Effector CD4-positive, alpha-beta T cell (primary cell): ENCODE results near the gene IL11.

ENCODE experiments used
- DNase-seq: peaks from one replicate; pipeline ENCODE4 v3.0.0-alpha.2; 2020

IL11 gene

DNA sequence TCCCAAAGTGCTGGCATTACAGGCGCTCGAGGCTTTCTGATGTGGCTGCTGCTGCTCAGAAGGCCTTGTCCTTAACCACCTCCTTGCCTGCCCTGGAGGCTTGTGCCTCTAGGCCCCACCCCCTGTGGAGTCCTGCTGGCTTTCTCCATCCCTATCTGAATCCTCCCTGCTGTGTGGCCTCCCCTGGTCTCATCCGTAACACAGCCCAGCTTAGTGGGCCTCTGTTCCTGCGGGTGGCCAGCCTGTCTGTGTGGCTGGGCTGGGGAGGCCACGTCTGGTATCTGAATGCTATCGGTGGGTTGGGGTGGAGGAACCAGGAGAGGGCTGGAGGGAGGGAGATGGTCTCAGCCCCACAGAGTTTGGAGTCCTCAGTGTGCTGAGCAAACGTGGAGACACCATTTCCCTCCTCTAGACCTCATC is 20.2 kb upstream of the IL11 start:
- DNase-seq, result no peak

DNA sequence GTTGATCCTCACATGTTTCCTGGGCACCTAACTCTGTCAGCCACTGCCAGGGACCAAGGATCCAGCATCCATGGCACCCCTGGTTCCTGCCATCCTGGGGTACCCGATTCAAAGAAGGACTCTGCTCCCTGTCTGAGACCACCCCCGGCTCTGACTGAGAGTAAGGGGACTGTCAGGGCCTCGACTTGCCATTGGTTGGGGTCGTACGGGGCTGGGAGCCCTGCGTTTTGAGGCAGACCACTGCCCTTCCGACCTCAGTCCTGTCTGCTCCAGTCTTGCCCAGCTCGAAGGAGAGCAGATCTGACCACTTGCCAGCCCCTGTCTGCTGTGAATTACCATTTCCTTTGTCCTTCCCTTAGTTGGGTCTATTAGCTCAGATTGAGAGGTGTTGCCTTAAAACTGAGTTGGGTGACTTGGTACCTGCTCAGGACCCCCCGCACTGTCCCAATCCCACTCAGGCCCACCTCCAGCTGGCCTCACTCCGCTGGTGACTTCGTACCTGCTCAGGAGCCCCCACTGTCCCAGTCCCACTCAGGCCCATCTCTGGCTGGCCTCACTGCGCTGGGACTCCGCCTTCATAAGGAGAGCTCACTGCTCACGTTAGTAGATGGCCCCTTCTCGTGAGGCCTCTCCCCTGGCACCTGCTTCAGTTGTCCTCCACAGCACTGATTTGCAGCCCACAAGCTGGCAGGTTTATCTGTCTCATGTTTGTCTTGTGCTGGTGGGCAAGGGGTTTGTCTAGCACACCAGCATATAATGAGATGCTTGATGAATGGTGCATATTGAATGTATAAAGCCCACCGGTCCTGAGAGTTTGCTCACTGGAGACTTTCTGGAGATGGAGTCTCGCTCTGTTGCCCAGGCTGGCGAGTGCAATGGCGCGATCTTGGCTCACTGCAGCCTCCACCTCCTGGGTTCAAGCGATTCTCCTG is 19.4 kb upstream of the IL11 start:
- no peak for DNase-seq

DNA sequence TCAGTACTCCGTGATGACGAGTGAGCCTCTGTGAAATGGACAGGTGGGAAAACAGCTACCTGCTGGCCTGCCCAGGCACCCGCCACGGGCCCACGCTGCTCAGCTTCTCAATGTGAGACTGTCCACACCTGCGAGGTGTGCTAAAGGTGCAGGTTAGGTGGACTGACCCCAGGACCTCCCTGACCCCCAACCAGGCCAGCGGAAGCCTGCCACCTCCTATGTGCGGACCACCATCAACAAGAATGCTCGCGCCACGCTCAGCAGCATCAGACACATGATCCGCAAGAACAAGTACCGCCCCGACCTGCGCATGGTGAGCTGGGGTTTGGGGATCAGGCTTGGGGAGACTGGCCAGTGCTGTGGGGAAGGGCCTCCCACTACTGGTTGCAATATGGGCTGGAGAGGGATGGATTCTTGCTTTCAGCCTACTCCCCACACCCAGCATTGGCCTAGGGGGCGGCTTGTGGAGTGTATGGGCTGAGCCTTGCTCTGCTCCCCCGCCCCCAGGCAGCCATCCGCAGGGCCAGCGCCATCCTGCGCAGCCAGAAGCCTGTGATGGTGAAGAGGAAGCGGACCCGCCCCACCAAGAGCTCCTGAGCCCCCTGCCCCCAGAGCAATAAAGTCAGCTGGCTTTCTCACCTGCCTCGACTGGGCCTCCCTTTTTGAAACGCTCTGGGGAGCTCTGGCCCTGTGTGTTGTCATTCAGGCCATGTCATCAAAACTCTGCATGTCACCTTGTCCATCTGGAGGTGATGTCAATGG is 17.7 kb upstream of the IL11 start:
- DNase-seq, result no peak

- DNase-seq, result no peak
Measured at GRCh38 chr19:55386493-55386971, 16.3 kb upstream of the IL11 start.

DNA sequence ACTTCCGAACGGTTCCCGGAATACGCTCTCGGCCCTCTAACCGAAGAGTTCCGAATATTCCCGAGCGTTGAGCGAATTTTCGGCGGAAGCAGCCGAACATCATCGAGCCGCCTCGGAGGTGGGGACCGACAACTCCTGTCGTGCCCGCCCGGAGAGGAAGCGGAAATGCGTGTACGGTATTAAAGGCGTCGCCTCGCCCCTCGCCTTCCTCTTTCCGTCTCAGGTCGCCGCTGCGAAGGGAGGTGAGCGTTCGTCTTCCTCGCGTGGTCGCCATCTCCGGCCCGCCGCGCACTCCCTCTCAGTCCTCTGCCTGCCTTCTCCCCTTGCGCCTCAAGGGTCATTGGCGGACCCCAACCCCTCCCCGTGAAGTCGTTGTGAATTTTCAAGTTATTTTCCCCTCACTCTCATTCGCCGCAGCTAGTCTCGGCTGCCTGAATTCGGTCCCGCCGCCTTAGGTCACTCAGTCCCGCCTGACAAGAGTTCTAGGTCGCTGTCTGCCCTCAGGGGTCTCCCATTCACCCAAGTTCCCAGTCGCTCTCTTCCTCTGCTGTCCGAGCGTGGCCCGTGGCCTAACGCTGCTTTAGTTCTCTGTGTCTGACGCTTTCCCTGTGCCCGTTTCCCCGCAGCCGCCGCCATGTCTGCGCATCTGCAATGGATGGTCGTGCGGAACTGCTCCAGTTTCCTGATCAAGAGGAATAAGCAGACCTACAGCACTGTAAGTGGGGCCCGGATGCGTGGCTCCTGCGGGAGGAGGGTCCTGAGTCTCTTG is 15.6 kb upstream of the IL11 start, which contains the start of gene RPL28:
Gene RPL28, plus strand, starts transcription at position 209 of the 769 bp plus-strand sequence. Its CDS starts 426 bp downstream, at position 635.
- DNase-seq, result peak; percentile 97

- DNase-seq, result peak; percentile 96
Measured at GRCh38 chr19:55384920-55385723, 14.9 kb upstream of the IL11 start.

GRCh38 chr19:55384131-55384919 is 14.1 kb upstream of the IL11 start, which contains the start of gene TMEM238:
TMEM238 (minus strand) TSS chr19:55384292; CDS start chr19:55384259, 33 bp downstream.
- DNase-seq, result no peak

DNA sequence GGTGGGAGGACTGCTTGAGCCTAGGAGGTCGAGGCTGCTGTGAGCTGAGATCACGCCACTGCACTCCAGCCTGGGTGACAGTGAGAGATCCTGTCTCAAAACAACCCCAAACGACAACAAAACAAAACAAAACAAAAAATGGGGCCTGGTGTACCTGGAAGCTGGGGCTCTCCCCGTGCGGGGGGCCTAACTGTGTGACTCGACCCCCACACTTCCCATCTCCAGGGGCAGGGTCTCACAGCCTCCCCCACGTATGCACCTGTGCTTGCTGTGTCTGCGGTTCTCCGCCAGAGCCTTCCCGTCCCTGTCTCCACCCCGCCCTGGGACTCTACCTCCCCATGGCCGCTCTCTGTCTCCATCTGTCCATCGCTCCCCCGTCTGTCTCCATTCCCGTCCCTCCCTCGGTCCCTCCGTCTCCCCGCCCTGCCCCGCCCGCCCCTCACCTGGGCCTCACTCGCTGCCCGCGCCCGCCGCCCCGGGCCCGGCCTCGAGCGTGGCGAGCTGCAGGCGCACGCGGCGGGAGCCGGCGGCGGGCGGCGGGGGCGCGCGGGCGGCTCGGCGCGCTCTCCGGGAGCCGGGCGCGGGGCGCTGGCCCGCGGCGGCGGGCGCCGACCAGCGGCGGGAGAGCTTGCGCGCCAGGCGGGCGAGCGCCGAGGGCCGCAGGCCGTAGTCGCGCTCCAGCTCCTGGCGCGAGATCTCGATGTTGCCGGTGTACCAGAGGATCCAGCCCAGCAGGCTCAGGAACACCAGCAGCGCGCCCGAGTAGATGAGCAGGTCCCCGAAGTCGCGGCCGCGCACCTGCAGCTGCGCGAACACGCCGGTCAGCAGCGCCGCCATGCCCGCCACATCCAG is 13.2 kb upstream of the IL11 start:
- DNase-seq, result no peak

GRCh38 chr19:55382522-55383054 is 12.3 kb upstream of the IL11 start:
- DNase-seq, result no peak

DNA sequence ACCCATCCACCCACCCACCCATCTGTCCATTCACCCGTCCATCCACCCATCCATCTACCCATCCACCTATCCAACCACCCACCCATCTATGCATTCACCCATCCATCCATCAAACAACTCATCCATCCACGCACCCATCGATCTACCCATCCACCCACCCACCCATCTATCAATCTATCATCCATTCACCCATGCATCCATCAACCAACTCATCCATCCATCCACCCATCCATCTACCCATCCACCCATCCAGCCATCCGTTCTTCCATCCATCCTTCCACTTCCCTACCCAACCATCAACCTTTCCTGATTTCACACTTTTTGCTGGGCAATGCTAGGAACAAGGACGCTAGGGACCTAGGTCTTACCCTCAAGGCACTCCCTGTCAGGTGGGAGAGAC is 11.8 kb upstream of the IL11 start:
- no peak for DNase-seq

GRCh38 chr19:55379174-55379573 is 8.9 kb upstream of the IL11 start:
- DNase-seq, result no peak

GRCh38 chr19:55377356-55378131 is 7.3 kb upstream of the IL11 start:
- DNase-seq, result no peak

DNA sequence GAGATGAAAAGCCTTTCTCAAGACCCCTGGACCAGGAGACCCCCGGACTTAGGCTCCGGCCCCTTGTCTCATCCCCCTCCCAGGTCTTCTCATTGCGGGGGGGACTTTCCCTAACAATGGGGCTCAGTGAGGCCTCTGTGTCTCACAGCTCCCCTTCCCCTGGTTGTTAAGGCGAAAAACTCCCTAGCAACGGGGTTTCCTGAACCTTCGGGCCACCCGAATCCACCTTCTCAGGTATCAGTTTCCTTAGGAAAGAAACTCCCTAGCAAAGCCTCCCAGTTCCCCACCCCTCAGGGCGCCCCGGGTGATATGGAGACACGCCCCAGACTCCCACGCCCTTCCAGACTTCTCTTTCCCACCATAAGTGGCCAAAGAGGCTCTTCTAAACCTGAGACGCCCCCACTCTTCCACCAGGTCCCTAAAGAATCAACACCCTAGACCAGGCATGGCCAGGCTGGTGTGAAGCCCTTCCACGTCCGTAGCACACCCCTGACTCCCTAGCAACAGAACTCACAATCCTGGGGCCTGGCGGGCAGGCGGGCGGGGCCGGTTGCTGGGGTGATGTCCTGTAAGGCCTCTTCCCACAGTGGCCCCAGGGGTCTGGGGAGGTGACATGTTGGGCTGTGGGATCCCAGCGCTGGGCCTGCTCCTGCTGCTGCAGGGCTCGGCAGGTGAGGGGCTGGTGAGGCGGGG is 6.1 kb upstream of the IL11 start, which contains the start of gene TMEM190:
Gene TMEM190, plus strand, starts transcription at position 586 of the 693 bp plus-strand sequence. Its CDS starts 28 bp downstream, at position 614.
- no peak for DNase-seq

DNA sequence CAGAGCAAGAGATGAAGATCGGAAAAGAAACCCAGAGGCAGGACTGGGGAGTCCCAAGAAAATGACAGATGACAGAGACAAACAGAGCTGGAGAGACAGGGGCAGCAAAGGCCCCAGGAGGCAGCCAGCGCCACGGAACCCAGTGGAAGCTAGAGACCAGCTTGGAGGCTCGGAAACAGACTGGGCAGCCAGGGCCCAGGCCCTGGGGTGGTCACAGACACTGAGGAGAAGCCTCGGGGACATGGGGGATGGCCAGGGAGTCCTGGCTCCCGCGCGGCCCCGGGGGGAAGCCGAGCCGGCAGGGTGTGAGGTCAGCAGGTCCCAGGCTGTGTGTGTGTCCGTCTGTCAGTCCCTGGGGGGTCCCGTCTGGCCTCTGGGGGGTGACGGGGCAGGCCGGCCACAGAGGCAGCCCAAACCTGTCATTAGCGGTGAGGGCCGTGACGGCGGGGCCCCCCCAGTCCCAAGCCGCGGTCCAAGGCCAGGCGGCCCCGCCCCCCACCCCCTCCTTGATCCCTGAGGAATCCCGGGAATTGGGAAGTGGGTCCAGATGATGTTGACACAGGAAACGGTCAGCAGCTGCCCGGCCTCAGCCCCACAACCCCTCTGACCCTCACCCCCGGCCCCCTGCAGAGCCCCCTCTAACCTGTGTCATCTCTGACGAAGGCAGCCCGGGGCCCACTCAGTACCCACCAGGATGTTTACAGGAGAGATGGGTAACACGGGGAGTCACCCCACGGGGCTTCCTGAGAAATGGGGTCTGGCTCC is 3.9 kb upstream of the IL11 start:
- DNase-seq, result no peak

- DNase-seq, result no peak
Measured at GRCh38 chr19:55373306-55373992, 3.2 kb upstream of the IL11 start.

DNA sequence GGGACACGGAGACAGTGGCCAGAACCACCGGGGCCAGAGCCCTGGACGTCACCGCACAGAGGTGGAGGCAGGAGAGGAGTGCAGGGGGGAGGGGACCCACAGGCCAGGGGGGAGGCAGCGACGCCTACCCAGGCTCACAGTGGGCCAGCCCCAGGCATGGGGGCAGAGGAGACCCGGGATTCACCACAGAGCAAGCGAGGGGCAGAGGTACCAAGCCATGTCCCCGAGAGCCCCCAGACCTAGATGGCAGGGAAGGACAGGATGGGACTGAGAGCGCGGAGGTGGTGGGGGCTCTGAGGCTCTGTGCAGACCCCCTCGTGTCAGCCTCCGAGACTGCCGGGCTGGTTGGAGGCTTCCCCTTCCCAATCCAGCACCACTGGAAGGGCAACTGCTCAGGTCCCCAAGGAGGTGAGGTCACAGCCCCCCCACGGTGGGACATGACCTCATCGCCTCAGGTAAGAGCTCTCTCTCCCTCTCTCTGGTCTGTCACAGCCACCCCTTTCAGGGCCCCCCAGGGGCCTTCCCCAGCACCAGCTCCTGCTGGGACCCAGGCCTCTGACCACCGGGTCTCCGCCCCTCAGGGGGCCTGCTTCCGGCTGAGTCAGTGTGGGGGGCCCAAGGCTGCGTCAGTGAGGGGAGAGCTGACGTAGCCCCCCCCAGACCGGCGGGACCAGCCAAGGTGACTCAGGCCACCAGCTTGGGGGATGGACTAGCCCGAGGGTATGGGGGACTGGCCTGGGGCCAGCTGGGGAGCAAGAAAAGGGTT is 2.2 kb upstream of the IL11 start:
- no peak for DNase-seq
